Lower leg skin (tissue), 4 donors: ENCODE measurements around the gene OGFRL1. TPM values are rescaled to one million over a fixed set of nuclear protein-coding genes. Genes with fewer than 3 reads are reported as not detected.

Experiments
- DNase-seq, 2 donors: peaks; one replicate each; pipeline ENCODE4 v3.0.0-alpha.2; 2019; ENCODE audit warnings: low spot score in 2 of 2
- H3K4me3 ChIP-seq: fragments of 200-600 bp; sonication (generic); 2 replicates; pipeline ENCODE4 v1.5.1; 2017; ENCODE audit warnings: mild to moderate bottlenecking, low read depth; ENCODE audit not compliant: poor library complexity, severe bottlenecking
- POLR2A ChIP-seq, 2 donors: fragments of 450-650 bp; IDR thresholded peaks; one replicate each; pipeline ENCODE4 v1.6.1; 2016 to 2017; ENCODE audit warnings: antibody characterized with exemption in 2 of 2, mild to moderate bottlenecking in 1 of 2, moderate library complexity in 1 of 2
- WGBS, 2 donors: methylation state at CpG; one replicate each; pipeline ENCODE4 v1.1.5; 2018; 5-methylcytosine and 5-hydroxymethylcytosine counted together
- intact Hi-C: fragments of 100-400 bp; cut with DNase I; formaldehyde crosslinking; loops from one replicate; pipeline ENCODE4 v1.15.0; 2023; ENCODE audit warnings: low total_unique reads
- total RNA-seq, 4 donors: library from RNA; depleted of rRNA; stranded (reverse); fragments of >200 nt; gene quantifications; one replicate each; pipeline ENCODE4 v1.1.0, GENCODE V29; 2016
- TF ChIP-seq, protein P1 (sequence below), 3 donors: fragments of 450-650 bp; IDR thresholded peaks; one replicate each; pipeline ENCODE4 v1.5.1; 2016; ENCODE audit warnings: antibody characterized with exemption in 3 of 3, mild to moderate bottlenecking in 3 of 3, moderate library complexity in 2 of 3

Gene OGFRL1
- total RNA-seq, 4 donors from 2014 or later, result 36.7 to 59.0 (median 43.7) TPM

GRCh38 chr6:71248878-71249544 is 39.6 kb upstream of the OGFRL1 start:
- no peak for TF ChIP-seq POLR2A (IDR thresholded peaks at IDR 0.05)
- TF ChIP-seq, protein P1, sequence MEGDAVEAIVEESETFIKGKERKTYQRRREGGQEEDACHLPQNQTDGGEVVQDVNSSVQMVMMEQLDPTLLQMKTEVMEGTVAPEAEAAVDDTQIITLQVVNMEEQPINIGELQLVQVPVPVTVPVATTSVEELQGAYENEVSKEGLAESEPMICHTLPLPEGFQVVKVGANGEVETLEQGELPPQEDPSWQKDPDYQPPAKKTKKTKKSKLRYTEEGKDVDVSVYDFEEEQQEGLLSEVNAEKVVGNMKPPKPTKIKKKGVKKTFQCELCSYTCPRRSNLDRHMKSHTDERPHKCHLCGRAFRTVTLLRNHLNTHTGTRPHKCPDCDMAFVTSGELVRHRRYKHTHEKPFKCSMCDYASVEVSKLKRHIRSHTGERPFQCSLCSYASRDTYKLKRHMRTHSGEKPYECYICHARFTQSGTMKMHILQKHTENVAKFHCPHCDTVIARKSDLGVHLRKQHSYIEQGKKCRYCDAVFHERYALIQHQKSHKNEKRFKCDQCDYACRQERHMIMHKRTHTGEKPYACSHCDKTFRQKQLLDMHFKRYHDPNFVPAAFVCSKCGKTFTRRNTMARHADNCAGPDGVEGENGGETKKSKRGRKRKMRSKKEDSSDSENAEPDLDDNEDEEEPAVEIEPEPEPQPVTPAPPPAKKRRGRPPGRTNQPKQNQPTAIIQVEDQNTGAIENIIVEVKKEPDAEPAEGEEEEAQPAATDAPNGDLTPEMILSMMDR (IDR thresholded peaks at IDR 0.05), result no peak
- no peak overlapping the region for H3K4me3 ChIP-seq
- DNase-seq, result no peak
- 50 to 54% methylated on average over 2 of the region's 2 CpGs for WGBS, 2 donors
- intact Hi-C loops, result no loop called here

- WGBS, 2 donors, result 39 to 46% methylated on average over 3 of the region's 3 CpGs
- no peak overlapping the region for H3K4me3 ChIP-seq
- no peak for DNase-seq
- intact Hi-C loops, result no loop called here
- TF ChIP-seq, protein P1 (IDR thresholded peaks at IDR 0.05), result no peak
- TF ChIP-seq POLR2A (IDR thresholded peaks at IDR 0.05), result no peak
Observed at GRCh38 chr6:71250099-71250602, 38.5 kb upstream of the OGFRL1 start.

DNA sequence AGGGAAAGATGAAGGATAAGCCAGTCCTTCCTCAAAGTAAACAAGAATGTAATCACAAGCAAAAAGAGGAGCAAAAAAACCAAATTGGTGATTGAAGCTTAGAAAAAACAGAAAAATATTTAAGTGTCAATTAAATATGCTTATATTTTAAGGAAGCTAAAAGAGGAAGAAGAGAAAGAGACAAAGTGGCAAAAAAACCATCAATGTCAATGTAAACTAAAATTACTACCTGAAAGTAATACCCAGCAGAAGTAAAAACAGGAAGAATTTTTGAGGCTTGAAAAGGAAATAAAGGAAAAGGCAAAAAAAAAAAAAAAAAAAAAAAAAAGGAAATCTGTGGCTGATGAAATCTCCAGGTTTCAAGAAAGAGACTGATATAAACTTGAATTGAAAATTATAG is 36.2 kb upstream of the OGFRL1 start:
- no peak for TF ChIP-seq POLR2A (IDR thresholded peaks at IDR 0.05)
- TF ChIP-seq, protein P1 (IDR thresholded peaks at IDR 0.05), result no peak
- DNase-seq, result no peak
- H3K4me3 ChIP-seq, result no peak overlapping the region
- intact Hi-C loops, result no loop called here

DNA sequence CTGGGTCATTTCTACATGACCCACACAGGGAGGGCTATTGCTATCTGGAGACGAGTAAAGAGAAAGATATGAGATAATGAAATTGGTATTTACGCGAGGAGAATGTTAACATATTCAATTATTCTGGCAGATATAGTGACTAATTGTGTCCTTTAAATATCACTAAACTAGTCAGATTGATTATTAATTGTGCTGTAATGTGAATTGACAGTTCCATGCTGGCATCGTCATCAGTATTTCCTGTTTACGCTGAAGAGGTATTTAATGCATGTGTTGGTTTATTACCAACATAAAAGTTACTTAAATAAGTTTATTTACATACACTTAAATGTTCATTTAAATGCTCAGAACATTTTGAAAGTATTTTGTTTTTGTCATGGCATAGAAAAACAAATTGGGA is 35.7 kb upstream of the OGFRL1 start:
- 57 to 61% methylated on average over 5 of the region's 5 CpGs for WGBS, 2 donors
- TF ChIP-seq POLR2A (IDR thresholded peaks at IDR 0.05), result no peak
- TF ChIP-seq, protein P1 (IDR thresholded peaks at IDR 0.05), result no peak
- no peak for DNase-seq
- H3K4me3 ChIP-seq, result no peak overlapping the region
- intact Hi-C loops, result no loop called here

DNA sequence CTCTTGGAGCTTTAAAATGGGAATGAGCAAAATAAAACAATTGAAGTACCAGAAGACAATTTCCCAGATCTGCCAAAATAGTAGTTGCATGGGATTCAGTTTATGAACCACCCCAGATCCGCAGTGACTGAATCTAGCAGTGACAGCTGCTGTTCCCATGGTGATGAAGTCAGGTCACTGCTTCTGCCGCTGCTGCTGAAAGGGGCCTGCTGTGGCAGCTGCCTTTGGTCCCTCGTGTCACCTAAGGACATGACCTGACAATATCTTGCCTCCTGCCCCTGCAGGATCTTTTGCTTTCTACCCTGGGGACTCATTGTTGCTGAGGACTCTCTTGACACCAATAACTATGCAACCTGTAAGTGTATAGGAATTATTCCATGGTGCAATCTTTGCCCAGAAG is 34.3 kb upstream of the OGFRL1 start:
- TF ChIP-seq, protein P1 (IDR thresholded peaks at IDR 0.05), result no peak
- TF ChIP-seq POLR2A (IDR thresholded peaks at IDR 0.05), result no peak
- intact Hi-C loops, result no loop called here
- H3K4me3 ChIP-seq, result no peak overlapping the region
- no peak for DNase-seq
- 32 to 37% methylated on average over 3 of the region's 3 CpGs for WGBS, 2 donors
